GM12878 (cell line): ENCODE measurements around the gene PDE1C.

Experiments used
- BCL11A ChIP-seq: IDR thresholded peaks from 2 replicates; pipeline ENCODE4 v1.6.1; 2011; ENCODE audit warnings: low read depth, low read length
- MXI1 ChIP-seq: fragments of 150-350 bp; IDR thresholded peaks from 2 replicates; pipeline ENCODE4 v1.6.1; 2011; ENCODE audit warnings: low read depth, mild to moderate bottlenecking, inconsistent platforms, low read length, improper control_type of control experiment
- MYC ChIP-seq: IDR thresholded peaks from 2 replicates; pipeline ENCODE4 v1.6.1; 2011; ENCODE audit warnings: mild to moderate bottlenecking, low read length, moderate library complexity, inconsistent platforms; ENCODE audit not compliant: insufficient read depth, insufficient replicate concordance, insufficient read length, severe bottlenecking
- POLR2AphosphoS5 ChIP-seq: IDR thresholded peaks from 2 replicates; pipeline ENCODE4 v1.6.1; 2011; ENCODE audit warnings: mild to moderate bottlenecking, low read length, inconsistent platforms
- TF ChIP-seq, protein P1 (sequence below): IDR thresholded peaks from 2 replicates; pipeline ENCODE4 v1.6.1; 2011; ENCODE audit warnings: borderline replicate concordance, low read depth, mild to moderate bottlenecking, moderate library complexity, mixed read lengths, low read length; ENCODE audit not compliant: insufficient read depth; ENCODE audit errors: extremely low read length

DNA sequence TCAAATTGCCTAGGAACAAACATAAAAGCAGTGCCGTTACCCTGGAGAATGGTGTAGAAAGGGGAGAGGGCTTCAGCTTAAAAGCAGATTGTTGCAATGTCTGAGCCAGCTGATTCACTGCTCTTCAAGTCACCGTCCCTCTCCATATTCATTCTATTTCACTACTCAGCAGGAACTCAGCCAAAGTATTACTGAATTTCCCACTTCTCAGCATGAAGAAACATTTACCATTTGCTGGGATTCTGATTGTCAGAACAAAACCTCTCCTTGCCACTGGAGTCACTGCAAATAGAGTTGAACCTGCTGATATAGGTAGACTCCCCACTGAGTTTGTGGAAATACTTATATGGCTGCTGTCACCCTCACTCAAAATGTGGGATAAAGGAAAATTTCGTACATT is 311.5 kb downstream of the PDE1C start:
- TF ChIP-seq, protein P1, sequence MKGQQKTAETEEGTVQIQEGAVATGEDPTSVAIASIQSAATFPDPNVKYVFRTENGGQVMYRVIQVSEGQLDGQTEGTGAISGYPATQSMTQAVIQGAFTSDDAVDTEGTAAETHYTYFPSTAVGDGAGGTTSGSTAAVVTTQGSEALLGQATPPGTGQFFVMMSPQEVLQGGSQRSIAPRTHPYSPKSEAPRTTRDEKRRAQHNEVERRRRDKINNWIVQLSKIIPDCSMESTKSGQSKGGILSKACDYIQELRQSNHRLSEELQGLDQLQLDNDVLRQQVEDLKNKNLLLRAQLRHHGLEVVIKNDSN: no peak
- TF ChIP-seq BCL11A (no peak), MXI1 (no peak), POLR2AphosphoS5 (no peak), MYC (no peak)
